H1 (cell line): ENCODE data around the gene ITGA5. TPM values are rescaled to one million over a fixed set of nuclear protein-coding genes. Genes with fewer than 3 reads are reported as not detected.

Source experiments
- CTCF ChIA-PET: fragments of 300-600 bp; sonication (Branson Sonifier 250); formaldehyde crosslinking; loops from one replicate; lab custom pipeline; 2021; ENCODE audit not compliant: partially characterized antibody; lab: Charles Lee
- POLR2A ChIA-PET: fragments of 300-600 bp; sonication (Branson Sonifier 250); formaldehyde crosslinking; loops from one replicate; lab custom pipeline; 2021; ENCODE audit warnings: inconsistent platforms; ENCODE audit not compliant: partially characterized antibody; lab: Charles Lee
- DNase-seq, 2 experiments: peaks; one replicate each; pipeline versions ENCODE4 v3.0.0 to v3.0.0-alpha.2; 2010 to 2022; ENCODE audit warnings: low spot score in 2 of 2, low read depth in 1 of 2, mixed read lengths in 1 of 2
- FAIRE-seq: peaks from 2 replicates; lab custom pipeline; 2011; peaks lifted over from hg19 to GRCh38; lab: Jason Lieb, UNC
- H2AFZ ChIP-seq: 2 replicates; pipeline ENCODE4 v1.8.1; 2012; ENCODE audit warnings: low read length, inconsistent platforms
- H2AK5ac ChIP-seq: 2 replicates; pipeline ENCODE4 v1.6.1; 2013; ENCODE audit warnings: low read depth, low read length
- H2BK120ac ChIP-seq: replicated peaks from 2 replicates; pipeline ENCODE3; 2013; ENCODE audit warnings: low read depth, low read length, inconsistent platforms
- H2BK12ac ChIP-seq: 2 replicates; pipeline ENCODE4 v1.6.1; 2013; ENCODE audit warnings: low read depth, low read length
- H2BK15ac ChIP-seq: 2 replicates; pipeline ENCODE4 v1.6.1; 2013; ENCODE audit warnings: low read length
- H2BK20ac ChIP-seq: 2 replicates; pipeline ENCODE4 v1.6.1; 2013; ENCODE audit warnings: low read length
- H2BK5ac ChIP-seq: 2 replicates; pipeline ENCODE4 v1.6.1; 2013; ENCODE audit warnings: low read depth, low read length
- H3K14ac ChIP-seq: 2 replicates; pipeline ENCODE4 v1.6.1; 2013; ENCODE audit warnings: inconsistent platforms; ENCODE audit not compliant: insufficient read length
- H3K18ac ChIP-seq: 2 replicates; pipeline ENCODE4 v1.6.1; 2013; ENCODE audit warnings: low read length; ENCODE audit errors: extremely low read depth
- H3K23ac ChIP-seq: 2 replicates; pipeline ENCODE4 v1.6.1; 2013; ENCODE audit warnings: inconsistent platforms; ENCODE audit not compliant: insufficient read length
- H3K23me2 ChIP-seq: 2 replicates; pipeline ENCODE4 v1.6.1; 2013; ENCODE audit warnings: low read depth, low read length
- H3K27ac ChIP-seq: 2 replicates; pipeline ENCODE4 v1.6.1; 2011; ENCODE audit warnings: low read depth, low read length, inconsistent platforms
- H3K27me3 ChIP-seq, 4 experiments: replicated peaks in 1 of 4; 1 replicate in 1 of 4; 2 replicates in 3 of 4; pipeline versions ENCODE4 v1.6.1 to v1.8.1; 2011 to 2013; ENCODE audit warnings: low read length in 3 of 4, mild to moderate bottlenecking in 3 of 4, inconsistent platforms in 2 of 4, mixed read lengths in 2 of 4, moderate library complexity in 1 of 4; ENCODE audit not compliant: control insufficient read depth in 3 of 4, insufficient read depth in 3 of 4; ENCODE audit errors: extremely low read depth in 1 of 4
- H3K36me3 ChIP-seq, 4 experiments: 2 replicates each; pipeline versions ENCODE4 v1.6.1 to v1.8.1; 2011 to 2013; ENCODE audit warnings: mild to moderate bottlenecking in 4 of 4, low read length in 3 of 4, moderate library complexity in 2 of 4, control low read depth in 1 of 4, inconsistent platforms in 1 of 4; ENCODE audit not compliant: insufficient read depth in 4 of 4, control insufficient read depth in 2 of 4
- H3K4ac ChIP-seq: replicated peaks from 2 replicates; pipeline ENCODE3; 2013; ENCODE audit warnings: low read length, low read depth, mixed read lengths, inconsistent platforms; ENCODE audit not compliant: insufficient read length
- H3K4me1 ChIP-seq, 4 experiments: replicated peaks in 1 of 4; 1 replicate in 1 of 4; 2 replicates in 3 of 4; pipeline versions ENCODE4 v1.6.1 to v1.8.1; 2011 to 2013; ENCODE audit warnings: low read length in 3 of 4, inconsistent platforms in 2 of 4, mixed read lengths in 1 of 4; ENCODE audit not compliant: insufficient read depth in 4 of 4, control insufficient read depth in 3 of 4
- H3K4me2 ChIP-seq, 2 experiments: 2 replicates each; pipeline versions ENCODE4 v1.6.1 to v1.8.1; 2011 to 2013; ENCODE audit warnings: low read depth in 2 of 2, low read length in 2 of 2, control low read depth in 1 of 2, inconsistent platforms in 1 of 2, mild to moderate bottlenecking in 1 of 2; ENCODE audit not compliant: insufficient read depth in 1 of 2
- H3K4me3 ChIP-seq, 4 experiments: fragments of 200-600, 300-600 bp in 1 of 4; sonication (generic), shearing (Covaris generic), sonication (Bioruptor Twin) in 1 of 4; 2 replicates each; pipeline versions ENCODE4 v1.5.1 to v1.8.1; 2011 to 2016; ENCODE audit warnings: low read length in 4 of 4, low read depth in 3 of 4, control low read depth in 2 of 4, inconsistent platforms in 2 of 4, mild to moderate bottlenecking in 2 of 4, mixed read lengths in 1 of 4, moderate library complexity in 1 of 4; ENCODE audit not compliant: insufficient read depth in 2 of 4; ENCODE audit errors: extremely low read depth in 1 of 4
- H3K56ac ChIP-seq: replicated peaks from 2 replicates; pipeline ENCODE3; 2013; ENCODE audit warnings: low read depth, mild to moderate bottlenecking, mixed read lengths, low read length, inconsistent platforms; ENCODE audit not compliant: insufficient read length
- H3K79me1 ChIP-seq: 2 replicates; pipeline ENCODE4 v1.6.1; 2013; ENCODE audit warnings: low read depth, low read length, control low read depth
- H3K79me2 ChIP-seq, 2 experiments: 2 replicates each; pipeline versions ENCODE4 v1.6.1 to v1.8.1; 2012 to 2013; ENCODE audit warnings: low read length in 2 of 2, mild to moderate bottlenecking in 2 of 2, inconsistent platforms in 1 of 2; ENCODE audit not compliant: insufficient read depth in 2 of 2, control insufficient read depth in 1 of 2
- H3K9ac ChIP-seq, 4 experiments: replicated peaks in 1 of 4; 1 replicate in 1 of 4; 2 replicates in 3 of 4; pipeline versions ENCODE4 v1.6.1 to v1.8.1; 2011 to 2013; ENCODE audit warnings: low read depth in 3 of 4, low read length in 3 of 4, control low read depth in 2 of 4, mild to moderate bottlenecking in 2 of 4, moderate library complexity in 2 of 4, inconsistent platforms in 1 of 4; ENCODE audit errors: extremely low read depth in 1 of 4
- H3K9me3 ChIP-seq, 2 experiments: 2 replicates each; pipeline versions ENCODE4 v1.6.1 to v1.8.1; 2012 to 2013; ENCODE audit warnings: mild to moderate bottlenecking in 2 of 2, moderate library complexity in 2 of 2, control low read depth in 1 of 2, inconsistent platforms in 1 of 2, low read depth in 1 of 2, low read length in 1 of 2, mixed read lengths in 1 of 2; ENCODE audit not compliant: insufficient read depth in 2 of 2
- H4K20me1 ChIP-seq, 2 experiments: replicated peaks in 1 of 2; 2 replicates each; pipeline versions ENCODE3 to v1.8.1; 2011 to 2013; ENCODE audit warnings: inconsistent platforms in 2 of 2, low read length in 2 of 2, mild to moderate bottlenecking in 1 of 2; ENCODE audit not compliant: insufficient read depth in 2 of 2, control insufficient read depth in 1 of 2
- H4K5ac ChIP-seq: 2 replicates; pipeline ENCODE4 v1.6.1; 2013; ENCODE audit warnings: low read length, low read depth, mixed read lengths, inconsistent platforms; ENCODE audit not compliant: insufficient read length
- H4K8ac ChIP-seq: 2 replicates; pipeline ENCODE4 v1.8.0; 2013; ENCODE audit warnings: mild to moderate bottlenecking, moderate library complexity, low read length, inconsistent platforms; ENCODE audit not compliant: insufficient read depth; ENCODE audit errors: extremely low read depth
- H4K91ac ChIP-seq: replicated peaks from 2 replicates; pipeline ENCODE3; 2013; ENCODE audit warnings: low read length, mixed read lengths, inconsistent platforms; ENCODE audit not compliant: insufficient read length
- EGR1 ChIP-seq: IDR thresholded peaks from 2 replicates; pipeline ENCODE4 v1.6.1; 2011; ENCODE audit warnings: low read depth, low read length, borderline replicate concordance
- KDM4A ChIP-seq: IDR thresholded peaks from one replicate; pipeline ENCODE4 v1.7.1; 2012; ENCODE audit warnings: low read depth, mild to moderate bottlenecking, moderate library complexity, low read length, inconsistent platforms; ENCODE audit not compliant: severe bottlenecking
- WGBS, 2 experiments: shearing (Covaris generic) in 1 of 2; methylation state at CpG; one replicate each; pipeline versions ENCODE4 v1.1.6 to v1.1.7; 2013 to 2015; ENCODE audit warnings: low lambda C conversion rate in 2 of 2, mixed read lengths in 2 of 2, inconsistent platforms in 1 of 2, low coverage in 1 of 2, missing lambda C conversion rate in 1 of 2; ENCODE audit not compliant: insufficient replicate concordance in 2 of 2, insufficient coverage in 1 of 2, insufficient read length in 1 of 2; ENCODE audit errors: extremely low coverage in 1 of 2, missing lambda C conversion rate in 1 of 2; 5-methylcytosine and 5-hydroxymethylcytosine counted together
- polyA plus RNA-seq, 7 experiments: library from polyadenylated mRNA; depleted of rRNA in 3 of 7; stranded (reverse) in 5 of 7; unstranded in 2 of 7; fragments of >200 nt in 5 of 7; fragments of 200-250 nt in 2 of 7; gene quantifications; 1 replicate in 5 of 7; 2 replicates in 1 of 7; 4 replicates in 1 of 7; pipeline versions ENCODE4 v1.2.1 to v1.2.3, GENCODE V29; 2011 to 2013; ENCODE audit warnings: missing spikeins in 2 of 7, mixed read lengths in 2 of 7
- total RNA-seq: library from RNA; stranded (reverse); fragmentation: NEBNext Ultra II Directional; extraction: Animal tissue kit (Norgen Biotek cat#: 25700); gene quantifications from 2 replicates; pipeline ENCODE4 v1.2.1, GENCODE V29; 2021

ITGA5 gene
- total and polyA plus RNA-seq, 2 of the 8 experiments (the other 6 are each of a cell fraction or from before 2014, with no cell fraction given), result 11.6 to 19.4 TPM

- Histone ChIP-seq H3K9me3 (no peaks in the 10 kb centered on the region), H4K20me1 (peaks cover 2% of the 10 kb centered on the region in 2 experiments), H3K4me3 (no peak overlapping the region), H2BK20ac (no peak overlapping the region), H3K79me2 (no peaks in the 10 kb centered on the region), H3K56ac (no peak overlapping the region), H3K79me1 (peaks cover 2% of the 10 kb centered on the region; the same call in 1 of the 2 replicates), H2BK5ac (no peak overlapping the region), H3K23me2 (no peaks in the 10 kb centered on the region), H3K14ac (no peak overlapping the region), H2AK5ac (no peak overlapping the region), H3K18ac (no peak overlapping the region), H4K8ac (no peak overlapping the region), H3K4me2 (no peak overlapping the region), H3K27ac (no peak overlapping the region), H3K36me3 (peaks cover 0 to 2% (median 0%) of the 10 kb centered on the region in 4 experiments; a peak in 4 of 8 replicates), H4K91ac (no peak overlapping the region), H3K9ac (no peak overlapping the region), H3K4me1 (peaks cover 0 to 7% (median under 1%) of the 10 kb centered on the region in 4 experiments; a peak in 3 of 7 replicates), H3K27me3 (no peaks in the 10 kb centered on the region), H4K5ac (no peak overlapping the region), H2BK120ac (no peak overlapping the region), H2BK12ac (no peak overlapping the region), H3K23ac (no peak overlapping the region), H2BK15ac (no peak overlapping the region), H2AFZ (no peak overlapping the region), H3K4ac (no peak overlapping the region)
- ChIA-PET CTCF (interaction anchor here (0.9 to 2.6 kb wide), 10 partner anchors 10 to 193 kb away, joined by 3 to 23 read pairs (median 3); partner anchors contain the start of gene ZNF385A), POLR2A (interaction anchor here (1.1 kb wide), 1 partner anchor 37 kb away, joined by 3 read pairs; no protein-coding TSS in a partner anchor)
- FAIRE-seq (no peak), DNase-seq (no peak)
- 91% methylated on average over 8 of the region's 8 CpGs; no CpG with 5 or more reads in 1 of the 2 experiments for WGBS, 2 experiments
- TF ChIP-seq KDM4A (no peak), EGR1 (no peak)
Observed at GRCh38 chr12:54409267-54409666, 9.8 kb downstream of the ITGA5 start.
